Left ventricle myocardium superior (tissue), 1 donor: Measurements from ENCODE around the gene MRFAP1L1. TPM values are rescaled to one million over a fixed set of nuclear protein-coding genes. Genes with fewer than 3 reads are reported as not detected.
A peak's percentile ranks its signal among the peaks of the same experiment; 100 is the strongest.
"Not testable (repeated sequence)": the region's sequence is repeated elsewhere in the genome, so short reads cannot be mapped to it uniquely, and the experiment has no call there.

Source experiments
- ATAC-seq: fragments of 200-7000 bp; cut with Tn5 transposase; one replicate; pipeline ENCODE4 v1.9.1; 2020; ENCODE audit warnings: mild to moderate bottlenecking, moderate library complexity
- DNase-seq: peaks from one replicate; pipeline ENCODE4 v3.0.0-alpha.2; 2020
- intact Hi-C: fragments of 100-400 bp; cut with micrococcal nuclease; formaldehyde crosslinking; loops from one replicate; pipeline ENCODE4 v1.11.0; 2022
- total RNA-seq: library from RNA; stranded (reverse); fragmentation: NEBNext Ultra II Directional; extraction: Animal tissue kit (Norgen Biotek cat#: 25700); gene quantifications from one replicate; pipeline ENCODE4 v1.2.1, GENCODE V29; 2021
- donor health status: DM: no; HTN: yes; CAD: no; lungs with severe emphysema.

MRFAP1L1 gene
- total RNA-seq, 1 donor from 2014 or later: 42.9 TPM

DNA sequence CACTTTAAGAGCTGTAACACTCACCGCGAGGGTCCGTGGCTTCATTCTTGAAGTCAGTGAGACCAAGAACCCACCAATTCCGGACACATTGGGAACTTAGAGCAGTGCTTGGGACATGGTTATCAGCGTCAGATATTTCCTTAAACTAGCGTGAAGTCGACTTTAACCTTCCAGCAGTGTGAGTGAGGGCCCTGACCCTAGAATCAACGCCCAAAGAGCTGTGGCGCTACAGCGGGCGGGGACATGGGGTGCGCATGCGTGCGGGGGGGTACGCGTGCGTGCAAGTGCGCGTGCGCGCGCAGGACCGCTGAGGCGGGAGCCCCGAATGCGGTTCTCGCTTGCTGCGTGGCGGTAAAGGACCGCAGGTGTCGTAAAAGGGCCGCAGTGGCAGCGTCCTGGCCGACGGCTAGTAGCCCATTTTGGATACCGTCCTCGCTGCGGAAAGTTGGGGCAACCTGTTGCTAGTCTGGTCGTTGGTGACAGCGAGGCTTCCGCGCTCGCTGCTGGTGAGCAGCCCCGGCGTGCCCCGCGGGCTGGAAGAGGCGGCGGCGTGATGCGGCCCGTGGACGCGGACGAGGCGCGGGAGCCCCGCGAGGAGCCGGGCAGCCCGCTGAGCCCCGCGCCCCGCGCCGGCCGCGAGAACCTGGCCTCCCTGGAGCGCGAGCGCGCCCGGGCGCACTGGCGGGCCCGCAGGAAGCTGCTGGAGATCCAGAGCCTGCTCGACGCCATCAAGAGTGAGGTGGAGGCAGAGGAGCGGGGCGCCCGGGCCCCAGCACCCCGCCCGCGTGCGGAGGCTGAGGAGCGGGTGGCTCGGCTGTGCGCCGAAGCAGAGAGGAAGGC, 35.8 kb downstream of the MRFAP1L1 start:
- intact Hi-C loops: no loop called here
- ATAC-seq (peak; percentile 96), DNase-seq (peak; percentile 96)

DNA sequence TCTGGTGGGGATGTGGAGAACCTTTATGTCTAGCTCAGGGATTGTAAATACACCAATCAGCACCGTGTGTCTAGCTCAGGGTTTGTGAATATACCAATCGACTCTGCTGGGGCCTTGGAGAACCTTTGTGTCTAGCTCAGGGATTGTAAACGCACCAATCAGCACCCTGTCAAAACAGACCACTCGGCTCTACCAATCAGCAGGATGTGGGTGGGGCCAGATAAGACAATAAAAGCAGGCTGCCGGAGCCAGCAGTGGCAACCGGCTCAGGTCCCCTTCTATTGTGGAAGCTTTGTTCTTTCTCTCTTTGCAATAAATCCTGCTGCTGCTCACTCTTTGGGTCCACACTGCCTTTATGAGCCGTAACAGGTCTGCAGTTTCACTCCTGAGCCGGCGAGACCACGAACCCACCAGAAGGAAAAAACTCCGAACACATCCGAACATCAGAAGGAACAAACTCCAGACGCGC, 36.4 kb downstream of the MRFAP1L1 start:
- intact Hi-C loops, DNase-seq: not testable (repeated sequence)
- ATAC-seq: peak; percentile 44

DNA sequence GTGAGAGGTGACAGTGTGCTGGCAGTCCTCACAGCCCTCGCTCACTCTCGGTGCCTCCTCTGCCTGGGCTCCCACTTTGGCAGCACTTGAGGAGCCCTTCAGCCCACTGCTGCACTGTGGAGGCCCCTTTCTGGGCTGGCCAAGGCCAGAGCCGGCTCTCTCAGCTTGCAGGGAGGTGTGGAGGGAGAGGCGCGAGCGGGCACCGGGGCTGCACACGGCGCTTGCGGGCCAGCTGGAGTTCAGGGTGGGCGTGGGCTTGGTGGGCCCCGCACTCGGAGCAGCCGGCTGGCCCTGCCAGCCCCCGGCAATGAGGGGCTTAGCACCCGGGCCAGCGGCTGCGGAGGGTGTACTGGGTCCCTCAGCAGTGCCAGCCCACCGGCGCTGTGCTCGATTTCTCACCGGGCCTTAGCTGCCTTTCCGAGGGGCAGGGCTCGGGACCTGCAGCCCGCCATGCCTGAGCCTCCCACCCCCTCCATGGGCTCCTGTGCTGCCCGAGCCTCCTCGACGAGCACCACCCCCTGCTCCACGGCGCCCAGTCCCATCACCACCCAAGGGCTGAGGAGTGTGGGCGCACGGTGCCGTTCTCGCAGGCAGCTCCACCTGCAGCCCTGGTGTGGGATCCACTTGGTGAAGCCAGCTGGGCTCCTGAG, 37.0 kb downstream of the MRFAP1L1 start:
- intact Hi-C loops, DNase-seq, ATAC-seq: not testable (repeated sequence)

DNA sequence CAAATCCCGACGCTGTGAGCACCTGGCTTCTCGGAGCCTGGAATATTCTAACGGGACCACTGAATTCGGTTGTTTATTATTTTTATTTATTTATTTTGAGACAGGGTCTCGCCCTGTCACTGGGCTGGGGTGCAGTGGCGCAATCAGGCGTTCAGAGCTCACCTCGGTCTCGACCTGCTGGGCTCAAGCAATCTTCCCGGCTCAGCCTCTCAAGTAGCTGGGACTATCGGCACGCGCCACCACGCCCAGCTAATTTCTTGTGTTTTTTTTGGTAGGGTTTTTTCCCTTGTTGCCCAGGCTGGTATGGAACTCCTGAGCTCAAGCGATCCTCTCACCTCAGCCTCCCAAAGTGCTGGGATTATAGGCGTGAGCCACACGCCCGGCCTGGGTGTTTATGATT, 37.5 kb downstream of the MRFAP1L1 start:
- ATAC-seq: no peak
- intact Hi-C loops: no loop called here

DNA sequence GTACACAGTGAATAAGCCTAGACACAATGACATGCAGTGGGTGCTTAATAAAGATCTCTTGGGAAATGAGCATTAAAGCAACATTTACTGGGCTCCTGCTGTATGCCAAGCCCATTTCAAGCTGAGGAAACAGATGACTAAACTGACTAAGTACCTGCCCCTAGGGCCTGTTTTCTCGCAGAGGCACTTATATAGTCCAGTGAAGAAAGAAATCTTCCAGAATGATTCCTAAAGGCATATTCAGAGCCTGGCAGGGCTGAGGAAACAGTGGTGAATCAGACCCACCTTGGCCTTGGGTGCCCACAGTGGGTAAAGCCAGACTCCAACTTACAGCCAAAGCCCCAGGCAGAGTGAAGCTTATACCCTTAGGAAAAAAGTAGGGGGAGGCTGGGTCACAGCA, 38.0 kb downstream of the MRFAP1L1 start:
- DNase-seq (no peak), ATAC-seq (no peak)
- intact Hi-C loops: no loop called here

More for the DNA sequence above, 37.5 kb downstream of the MRFAP1L1 start:
- DNase-seq: no peak

DNA sequence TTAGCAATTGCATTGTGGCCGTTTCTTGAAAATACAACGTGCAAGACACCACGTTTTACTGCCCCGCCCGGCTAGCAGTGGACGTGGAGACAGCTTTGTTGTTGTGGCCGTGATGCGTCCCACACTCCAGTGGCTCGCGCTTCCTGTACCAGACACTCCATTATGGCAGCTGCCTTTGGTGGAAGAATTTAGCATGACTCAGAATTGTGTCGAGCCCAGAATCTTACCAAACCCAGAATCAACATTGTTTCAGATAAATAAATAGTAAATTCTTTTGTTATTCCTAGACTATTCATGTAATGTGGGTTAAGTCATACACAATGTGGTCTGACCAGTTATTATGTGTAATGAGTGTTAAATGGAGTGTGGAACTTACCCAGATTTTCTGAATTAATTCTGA, 41.3 kb downstream of the MRFAP1L1 start:
- intact Hi-C loops: no loop called here
- no peak for ATAC-seq

DNA sequence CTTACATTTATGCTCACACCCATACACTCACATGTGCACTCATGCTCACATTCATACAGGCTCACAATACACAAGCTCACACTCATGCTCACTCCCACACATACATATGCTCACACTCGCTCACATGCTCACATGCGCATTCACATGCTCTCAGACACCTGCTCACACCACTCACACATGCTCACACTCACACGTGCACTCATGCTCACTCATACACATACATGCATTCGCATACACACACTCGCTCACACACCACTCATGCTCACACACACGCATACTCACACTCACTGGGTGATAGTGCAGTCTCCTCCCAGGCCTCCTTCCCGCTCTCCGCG, 44.4 kb downstream of the MRFAP1L1 start:
- DNase-seq (no peak), ATAC-seq (no peak)
- intact Hi-C loops: no loop called here

More for the DNA sequence above, 41.3 kb downstream of the MRFAP1L1 start:
- no peak for DNase-seq

DNA sequence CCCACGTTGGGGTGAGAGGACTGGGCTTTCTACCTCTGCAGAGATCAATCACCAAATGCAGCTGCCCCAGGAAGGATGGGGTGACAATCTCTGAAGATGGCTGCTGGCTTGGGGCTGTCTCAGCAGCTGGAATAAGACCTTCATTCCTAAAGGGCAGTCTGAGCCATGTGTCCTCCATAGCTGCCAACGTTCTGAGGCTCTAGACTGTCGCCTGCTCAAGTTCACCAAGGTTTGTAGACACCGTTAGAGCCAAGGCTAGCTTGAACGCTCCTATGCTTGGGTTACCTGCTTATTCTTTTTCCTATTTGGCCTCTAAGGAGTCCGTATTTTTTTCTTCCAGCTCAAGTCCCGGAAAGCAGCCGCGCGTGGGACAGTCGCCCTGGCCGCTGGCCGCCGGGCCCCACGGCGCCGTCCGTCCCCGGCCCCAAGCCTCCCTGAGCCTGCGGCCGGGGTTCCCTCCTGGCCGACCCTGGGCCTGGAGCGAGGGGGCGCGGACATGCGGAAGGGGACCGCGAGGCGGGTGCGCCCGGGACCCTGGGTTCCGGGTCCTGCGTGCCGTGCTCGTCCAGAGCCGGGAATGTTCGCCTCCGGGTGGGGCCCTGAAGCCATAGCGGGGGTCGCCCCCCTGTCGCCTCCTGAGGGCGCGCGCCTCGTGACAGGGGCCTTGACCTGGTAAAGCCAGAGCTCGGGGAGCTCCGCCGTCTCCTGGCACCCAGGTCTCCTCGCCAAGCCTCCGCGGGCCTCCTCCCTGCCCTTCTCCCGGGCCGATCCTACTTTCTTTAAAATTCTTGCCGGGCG, 45.9 kb downstream of the MRFAP1L1 start:
- intact Hi-C loops: no loop called here
- ATAC-seq (peak; percentile 36), DNase-seq (no peak)

DNA sequence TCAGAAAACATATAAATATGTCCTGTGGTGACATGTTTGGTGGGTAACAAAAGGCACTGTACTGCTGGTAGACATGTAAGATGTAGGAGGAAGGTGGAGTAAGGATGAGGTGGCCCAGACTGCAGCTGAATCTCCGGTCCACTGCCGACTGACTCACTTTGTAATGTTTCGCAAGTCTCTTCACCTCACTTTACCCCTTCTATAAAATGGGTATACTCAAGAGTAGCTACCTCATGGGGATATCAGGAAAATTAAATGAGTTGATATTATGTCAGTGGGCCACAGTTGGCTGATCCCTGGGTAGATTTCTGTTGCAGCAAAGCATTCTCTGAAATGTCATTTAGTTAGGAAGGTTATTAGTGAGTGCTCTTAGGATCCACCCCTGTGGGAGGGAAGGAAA, 47.1 kb downstream of the MRFAP1L1 start:
- ATAC-seq (no peak), DNase-seq (no peak)
- intact Hi-C loops: no loop called here

DNA sequence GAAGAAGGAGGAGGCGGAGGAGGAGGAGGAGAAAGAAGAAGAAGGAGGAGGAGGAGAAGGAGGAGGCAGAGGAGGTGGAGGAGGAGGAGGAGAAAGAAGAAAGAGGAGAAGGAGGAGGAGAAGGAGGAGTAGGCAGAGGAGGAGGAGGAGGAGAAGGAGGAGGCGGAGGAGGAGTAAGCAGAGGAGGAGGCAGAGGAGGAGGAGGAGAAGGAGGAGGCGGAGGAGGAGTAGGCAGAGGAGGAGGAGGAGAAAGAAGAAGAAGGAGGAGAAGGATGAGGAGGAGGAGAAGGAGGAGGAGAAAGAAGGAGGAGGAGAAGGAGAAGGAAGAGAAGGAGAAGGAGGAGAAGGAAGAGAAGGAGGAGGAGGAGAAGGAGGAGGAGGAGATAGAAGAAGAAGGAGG, 49.2 kb downstream of the MRFAP1L1 start:
- intact Hi-C loops: no loop called here
- no peak for DNase-seq
- peak; percentile 29 for ATAC-seq

DNA sequence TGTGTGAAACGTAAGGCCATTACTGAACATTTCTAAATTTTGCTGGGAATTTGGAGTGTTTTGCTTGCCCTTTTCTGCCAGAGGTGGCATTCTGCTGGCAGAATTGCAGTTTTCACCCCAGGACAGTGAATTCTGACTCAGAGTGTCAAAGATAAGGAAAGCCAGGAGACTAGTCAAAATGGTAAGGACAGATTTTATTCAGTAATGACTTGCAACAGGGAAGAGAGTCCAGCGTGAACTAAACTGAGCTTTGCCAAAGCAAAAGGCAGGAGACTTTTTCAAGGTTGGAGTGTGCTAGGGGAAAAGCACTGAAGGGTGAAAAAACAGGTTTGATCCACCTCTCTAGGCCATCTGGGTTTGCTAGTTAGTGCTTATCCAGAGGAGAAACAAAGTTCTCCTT, 49.8 kb downstream of the MRFAP1L1 start:
- DNase-seq (no peak), ATAC-seq (no peak)
- intact Hi-C loops: no loop called here

DNA sequence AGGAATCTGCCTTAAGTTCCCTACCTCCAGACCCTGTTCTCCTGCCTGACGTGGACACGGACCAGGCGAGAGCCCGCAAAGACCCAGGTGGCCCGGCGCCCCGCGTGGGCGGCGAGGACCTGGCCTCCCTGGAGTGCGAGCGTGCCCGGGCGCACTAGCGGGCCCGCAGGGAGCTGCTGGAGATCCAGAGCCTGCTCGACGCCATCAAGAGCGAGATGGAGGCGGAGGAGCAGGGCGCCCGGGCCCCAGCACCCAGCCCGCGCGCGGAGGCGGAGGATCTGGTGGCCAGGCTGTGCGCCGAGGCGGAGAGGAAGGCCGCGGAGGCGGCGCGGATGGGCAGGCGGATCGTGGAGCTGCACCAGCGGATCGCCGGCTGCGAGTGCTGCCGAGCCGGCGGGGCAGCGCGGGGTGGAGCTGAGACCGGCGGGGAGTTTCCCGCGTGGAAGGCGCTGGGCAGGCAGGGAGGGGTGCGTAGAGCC, 51.0 kb downstream of the MRFAP1L1 start:
- DNase-seq (peak; percentile 77), ATAC-seq (peak; percentile 87)
- intact Hi-C loops: no loop called here

DNA sequence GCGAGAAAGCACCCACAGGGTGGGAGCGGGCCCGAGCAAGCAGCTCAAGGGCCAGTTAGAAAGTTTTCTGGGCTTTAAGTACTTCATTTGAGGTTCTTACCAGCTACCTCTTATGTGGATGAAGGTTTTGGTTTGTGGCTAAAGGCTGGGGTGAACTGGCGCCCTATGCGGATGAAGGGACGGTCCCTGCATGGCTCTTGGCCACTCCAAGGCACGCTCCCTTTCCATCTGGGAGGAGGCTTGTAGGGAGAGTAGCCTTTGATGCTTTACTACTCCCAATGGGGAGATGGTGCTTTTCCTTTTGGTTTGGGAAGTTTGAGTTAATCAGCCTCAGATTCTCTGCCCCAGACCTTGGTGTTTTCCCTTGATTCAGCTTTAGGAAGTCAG, 51.5 kb downstream of the MRFAP1L1 start:
- intact Hi-C loops: no loop called here
- DNase-seq (no peak), ATAC-seq (peak; percentile 25)

Other genes starting within 250 kb of the MRFAP1L1 start
- 8.6 TPM for gene PPP2R2C, start 237.3 kb downstream of the MRFAP1L1 start, total RNA-seq
- 17.7 TPM for gene MAN2B2, start 134.7 kb downstream of the MRFAP1L1 start, total RNA-seq
- gene MRFAP1, start 69.2 kb downstream of the MRFAP1L1 start, total RNA-seq: 226 TPM
- gene S100P, start 16.0 kb downstream of the MRFAP1L1 start, total RNA-seq: 1.1 TPM
- 7.3 TPM for gene BLOC1S4, start 6.3 kb upstream of the MRFAP1L1 start, total RNA-seq
- 79.8 TPM for gene KIAA0232, start 72.9 kb upstream of the MRFAP1L1 start, total RNA-seq
- gene TBC1D14, start 200.0 kb upstream of the MRFAP1L1 start, total RNA-seq: 40.4 TPM